Measurements from ENCODE around the gene FAM181B.

Gene FAM181B, protein sequence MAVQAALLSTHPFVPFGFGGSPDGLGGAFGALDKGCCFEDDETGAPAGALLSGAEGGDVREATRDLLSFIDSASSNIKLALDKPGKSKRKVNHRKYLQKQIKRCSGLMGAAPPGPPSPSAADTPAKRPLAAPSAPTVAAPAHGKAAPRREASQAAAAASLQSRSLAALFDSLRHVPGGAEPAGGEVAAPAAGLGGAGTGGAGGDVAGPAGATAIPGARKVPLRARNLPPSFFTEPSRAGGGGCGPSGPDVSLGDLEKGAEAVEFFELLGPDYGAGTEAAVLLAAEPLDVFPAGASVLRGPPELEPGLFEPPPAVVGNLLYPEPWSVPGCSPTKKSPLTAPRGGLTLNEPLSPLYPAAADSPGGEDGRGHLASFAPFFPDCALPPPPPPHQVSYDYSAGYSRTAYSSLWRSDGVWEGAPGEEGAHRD

DNA sequence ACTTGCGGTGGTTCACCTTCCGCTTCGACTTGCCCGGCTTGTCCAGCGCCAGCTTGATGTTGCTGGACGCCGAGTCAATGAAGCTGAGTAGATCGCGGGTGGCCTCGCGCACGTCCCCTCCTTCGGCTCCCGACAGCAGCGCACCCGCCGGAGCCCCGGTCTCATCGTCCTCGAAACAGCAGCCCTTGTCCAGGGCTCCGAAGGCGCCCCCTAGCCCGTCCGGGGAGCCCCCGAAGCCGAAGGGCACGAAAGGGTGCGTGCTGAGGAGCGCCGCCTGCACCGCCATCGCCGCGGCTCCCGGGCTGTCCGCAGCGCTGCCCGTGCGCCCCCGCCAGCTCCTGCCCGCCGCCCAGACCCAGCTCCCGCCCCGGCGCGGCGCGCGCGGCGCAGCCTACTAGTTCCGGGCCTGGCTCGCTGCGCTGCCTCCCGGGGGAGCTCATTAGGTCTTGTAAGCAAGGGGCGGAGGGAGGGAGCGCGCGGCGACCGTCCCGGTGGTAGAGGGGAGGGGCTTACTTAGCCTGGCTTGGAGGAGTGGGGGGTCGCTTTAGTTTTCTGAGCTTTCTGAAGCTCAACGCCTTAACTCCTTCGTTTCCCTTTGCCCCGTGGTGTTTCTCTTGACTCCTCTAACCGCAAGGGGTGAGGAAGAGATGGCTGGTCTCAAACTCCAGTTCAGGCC is at the start of gene FAM181B:
FAM181B (minus strand) TSS at position 421 of the 676 bp plus-strand sequence; CDS start at position 286, 135 bp downstream.
- DNase-seq (ENCODE audit: low read depth, low spot score): no peak

DNA sequence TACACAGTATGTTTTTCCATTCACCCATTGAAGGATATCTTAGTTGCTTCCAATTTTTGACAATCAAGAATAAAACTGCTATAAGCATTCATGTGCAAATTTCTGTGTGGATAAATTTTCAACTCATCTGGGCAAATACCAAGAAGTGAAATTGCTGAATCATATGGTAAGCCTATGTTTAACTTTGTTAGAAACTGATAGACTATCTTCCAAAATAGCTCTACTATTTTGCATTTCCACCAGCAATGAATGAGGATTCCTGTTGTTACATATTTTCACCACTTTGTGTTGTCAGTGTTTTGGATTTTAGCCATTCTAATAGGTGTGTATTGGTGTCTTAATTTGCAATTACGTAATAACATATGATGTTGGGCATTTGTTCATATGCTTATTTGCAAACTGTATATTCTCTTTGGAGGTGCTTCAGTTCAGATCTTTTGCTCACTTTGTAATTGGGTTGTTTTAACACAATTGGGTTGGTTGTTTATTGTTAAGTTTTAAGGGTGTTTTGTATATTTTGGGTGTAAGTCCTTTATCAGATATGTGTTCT is 49.2 kb upstream of the FAM181B start:
- DNase-seq (ENCODE audit: low read depth, low spot score): no peak

DNA sequence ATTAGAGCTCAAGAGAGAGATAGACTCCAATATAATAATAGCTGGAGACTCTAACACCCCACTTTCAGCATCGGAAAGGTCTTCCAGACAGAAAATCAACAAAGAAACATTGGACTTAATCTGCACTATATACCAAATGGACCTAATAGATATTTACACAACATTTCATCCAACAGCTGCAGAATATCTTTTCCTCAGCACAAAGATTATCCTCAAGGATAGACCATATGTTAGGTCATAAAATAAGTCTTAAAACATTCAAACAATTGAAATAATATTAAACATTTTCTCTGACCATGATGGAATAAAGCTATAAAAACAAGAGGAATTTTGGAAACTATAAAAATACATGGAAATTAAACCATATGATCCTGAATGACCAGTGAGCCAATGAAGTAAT is 45.1 kb upstream of the FAM181B start:
- no peak for DNase-seq (ENCODE audit: low read depth, low spot score)

DNA sequence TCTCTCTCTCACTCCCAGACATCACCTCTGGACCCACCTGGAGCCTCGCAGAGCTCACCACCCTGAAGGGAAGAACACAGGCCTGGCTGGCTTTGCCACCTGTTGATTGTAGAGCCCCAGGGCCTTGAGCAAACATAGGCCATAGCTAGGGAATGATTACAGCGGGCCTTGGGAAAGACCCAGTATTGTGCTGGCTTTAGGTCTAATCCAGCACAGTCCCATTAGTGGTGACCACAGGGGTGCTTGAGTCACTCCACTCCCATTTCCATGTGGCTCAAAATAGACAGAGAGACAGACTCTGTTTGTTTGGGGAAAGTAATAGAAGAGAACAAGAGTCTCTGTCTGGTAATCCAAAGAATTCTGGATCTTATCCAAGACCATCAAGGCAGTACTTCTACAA is 42.7 kb upstream of the FAM181B start:
- no peak for DNase-seq (ENCODE audit: low read depth, low spot score)

DNA sequence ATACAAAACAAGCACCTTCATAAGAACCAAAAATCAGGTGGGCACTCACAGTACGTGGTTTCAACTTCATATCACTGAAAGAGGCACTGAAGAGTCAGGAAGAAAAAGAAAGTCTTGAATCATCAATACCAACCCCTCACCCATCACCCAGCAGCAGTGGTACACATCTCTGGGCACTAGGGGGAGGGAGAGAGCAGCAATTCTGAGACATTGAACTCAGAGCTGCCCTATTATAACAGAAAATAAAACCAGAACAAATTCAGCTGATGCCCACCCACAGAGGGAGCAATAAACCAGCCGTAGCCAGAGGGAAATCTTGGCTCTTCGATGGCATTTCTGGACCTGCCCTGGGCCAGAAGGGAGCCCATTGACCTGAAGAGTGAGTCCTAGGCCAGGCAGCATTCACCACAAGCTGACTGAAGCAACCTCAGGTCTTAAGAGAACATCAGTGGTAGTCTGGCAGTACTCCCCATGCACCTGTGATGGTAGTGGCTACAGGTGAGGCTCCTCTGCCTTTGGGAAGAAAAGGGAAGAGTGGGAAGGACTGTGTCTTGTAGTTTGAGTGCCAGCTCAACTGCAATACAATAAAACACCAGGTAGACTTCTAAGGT is 42.2 kb upstream of the FAM181B start:
- DNase-seq (ENCODE audit: low read depth, low spot score): no peak

DNA sequence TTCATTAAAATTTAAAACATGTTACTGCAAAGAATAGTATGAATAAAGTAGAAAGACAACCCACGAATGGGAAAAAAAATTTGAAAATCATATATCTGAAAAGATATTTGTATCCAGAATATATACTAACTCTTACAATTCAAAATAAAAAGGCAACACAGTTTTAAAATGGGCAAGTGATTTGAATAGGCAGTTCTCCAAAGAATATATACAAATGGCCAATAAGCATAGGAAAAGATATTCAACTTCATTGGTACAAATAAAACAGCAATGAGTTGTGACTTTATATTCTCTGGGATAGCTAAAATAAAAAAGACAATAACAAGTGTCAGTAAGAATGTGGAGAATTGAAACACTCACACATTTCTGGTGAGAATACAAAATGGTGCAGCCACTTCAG is 41.6 kb upstream of the FAM181B start:
- DNase-seq (ENCODE audit: low read depth, low spot score): no peak

DNA sequence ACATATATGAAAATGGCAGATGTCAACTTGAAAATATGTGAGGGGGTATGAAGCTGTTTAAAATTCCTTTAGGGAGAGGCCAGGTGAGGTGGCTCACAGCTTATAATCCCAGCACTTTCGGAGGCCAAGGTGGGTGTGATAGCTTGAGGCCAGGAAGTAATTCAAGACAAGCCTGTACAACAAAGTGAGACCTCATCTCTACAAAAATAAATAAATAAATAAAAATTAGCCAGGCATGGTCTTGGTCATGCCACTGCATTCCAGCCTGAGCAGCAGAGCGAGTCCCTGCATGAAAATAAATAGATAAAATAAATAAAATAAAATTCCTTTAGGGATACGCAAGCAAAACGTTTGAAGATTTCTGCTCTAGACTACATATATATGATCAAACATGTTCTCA is 38.1 kb upstream of the FAM181B start:
- DNase-seq (ENCODE audit: low read depth, low spot score): no peak

DNA sequence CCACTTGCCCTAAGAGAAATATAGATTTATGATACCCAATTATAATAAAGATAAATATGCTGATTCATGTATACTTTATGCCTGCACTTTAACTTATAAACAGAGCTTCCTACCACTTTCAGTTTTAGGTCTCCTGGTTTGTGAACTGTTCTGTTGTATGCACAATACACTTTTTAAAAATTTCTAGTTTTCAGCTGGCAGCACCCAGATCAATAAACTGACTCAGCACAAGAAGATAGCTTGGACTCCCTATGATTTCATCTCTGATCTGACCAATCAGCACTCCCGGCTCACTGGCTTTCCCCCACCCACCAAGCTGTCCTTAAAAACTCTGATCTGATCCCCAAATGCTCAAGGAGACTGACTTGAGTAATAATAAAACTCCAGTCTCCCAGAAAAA is 33.5 kb upstream of the FAM181B start:
- DNase-seq (ENCODE audit: low read depth, low spot score): no peak

DNA sequence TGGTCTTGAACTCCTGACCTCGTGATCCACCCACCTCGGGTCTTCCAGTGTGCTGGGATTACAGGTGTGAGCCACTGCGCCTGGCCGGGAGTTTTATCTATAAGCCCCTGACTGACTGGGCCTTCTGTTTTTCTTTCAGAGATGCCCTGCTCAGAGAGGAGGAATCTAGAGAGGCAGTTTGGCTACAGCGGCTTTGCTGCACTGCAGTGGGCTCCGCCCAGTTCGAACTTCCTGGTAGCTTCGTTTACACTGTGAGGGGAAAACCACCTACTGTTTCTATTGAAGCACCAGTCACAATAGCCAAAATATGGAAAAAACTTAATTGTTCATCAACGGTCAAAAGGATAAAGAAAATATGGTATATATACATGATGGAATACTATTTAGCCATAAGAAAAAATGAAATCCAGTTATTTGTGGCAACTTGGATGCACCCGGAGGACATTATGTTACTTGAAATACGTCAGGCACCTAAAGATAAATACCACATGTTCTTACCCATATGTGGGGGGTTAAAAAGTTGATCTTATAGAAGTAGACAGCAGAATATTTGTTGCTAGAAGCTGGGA is 31.9 kb upstream of the FAM181B start:
- no peak for DNase-seq (ENCODE audit: low read depth, low spot score)

DNA sequence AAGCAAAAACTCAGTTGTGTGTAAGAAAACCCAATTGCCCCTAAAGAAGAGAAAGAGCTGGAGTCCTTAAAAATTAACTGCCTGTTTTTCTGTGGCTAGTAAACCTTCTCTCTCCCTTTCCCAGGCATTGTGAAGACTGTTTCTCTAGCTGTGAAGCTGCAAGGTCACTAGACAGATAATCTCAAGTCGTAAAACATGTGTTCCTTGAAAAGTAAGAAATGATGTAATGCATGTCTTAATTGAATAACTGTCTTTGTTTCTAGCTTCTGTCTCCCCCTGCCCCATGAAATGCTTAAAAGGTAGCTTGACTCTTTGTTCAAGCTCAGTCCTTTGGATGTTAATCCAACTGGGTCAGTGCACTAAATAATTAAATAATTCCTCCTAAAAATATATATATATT is 29.5 kb upstream of the FAM181B start:
- DNase-seq (ENCODE audit: low read depth, low spot score): no peak

DNA sequence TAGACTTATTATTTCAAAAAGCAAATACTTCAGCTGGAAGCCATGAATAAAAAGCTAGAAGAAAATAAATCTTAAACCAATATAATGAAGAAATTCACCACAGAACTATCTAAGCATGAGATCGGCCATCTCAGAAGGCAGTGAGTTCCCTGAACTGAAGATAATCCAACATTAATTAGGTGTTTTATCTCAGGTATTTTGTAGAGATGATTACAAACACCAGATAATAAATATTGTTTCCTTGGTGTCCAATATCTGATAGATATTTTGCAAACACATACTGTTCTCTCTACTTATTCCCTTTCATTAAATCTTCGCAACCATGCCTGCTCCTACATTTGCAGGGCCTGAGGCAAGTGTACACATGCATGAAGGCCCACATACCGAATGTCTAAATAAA is 26.0 kb upstream of the FAM181B start:
- no peak for DNase-seq (ENCODE audit: low read depth, low spot score)

DNA sequence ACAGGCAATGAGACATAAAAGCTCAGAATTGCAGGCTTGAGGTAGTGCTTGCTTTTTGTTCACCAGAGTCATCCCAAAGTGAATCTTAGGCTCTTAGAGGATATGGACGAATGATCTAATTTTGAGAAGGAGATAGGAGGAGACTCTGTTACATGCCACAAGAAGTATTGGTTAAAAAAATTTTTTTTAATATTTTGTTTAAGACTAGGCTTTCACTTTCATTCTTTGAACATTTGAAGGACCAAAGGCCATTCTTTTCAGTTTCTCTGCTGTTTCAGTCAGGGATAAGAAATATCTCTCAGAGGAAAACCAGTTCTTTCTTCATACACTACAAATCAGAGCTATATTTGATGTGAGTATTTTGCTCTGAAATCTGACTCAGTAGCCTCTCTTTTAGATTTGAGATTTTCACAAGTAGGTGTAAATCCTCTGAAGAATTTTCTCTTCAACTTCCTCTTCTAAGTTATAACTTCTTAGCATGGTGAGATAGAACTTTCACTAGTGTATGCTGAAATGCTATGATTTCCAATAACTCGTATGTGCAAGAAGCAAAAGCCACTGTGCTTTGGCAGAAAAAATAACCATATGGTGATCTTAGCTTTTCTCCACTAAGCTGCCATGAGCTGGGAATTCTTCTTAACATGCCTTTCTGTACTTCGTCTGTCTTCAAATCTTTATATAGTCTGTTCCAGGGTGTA is 24.1 kb upstream of the FAM181B start:
- no peak for DNase-seq (ENCODE audit: low read depth, low spot score)

DNA sequence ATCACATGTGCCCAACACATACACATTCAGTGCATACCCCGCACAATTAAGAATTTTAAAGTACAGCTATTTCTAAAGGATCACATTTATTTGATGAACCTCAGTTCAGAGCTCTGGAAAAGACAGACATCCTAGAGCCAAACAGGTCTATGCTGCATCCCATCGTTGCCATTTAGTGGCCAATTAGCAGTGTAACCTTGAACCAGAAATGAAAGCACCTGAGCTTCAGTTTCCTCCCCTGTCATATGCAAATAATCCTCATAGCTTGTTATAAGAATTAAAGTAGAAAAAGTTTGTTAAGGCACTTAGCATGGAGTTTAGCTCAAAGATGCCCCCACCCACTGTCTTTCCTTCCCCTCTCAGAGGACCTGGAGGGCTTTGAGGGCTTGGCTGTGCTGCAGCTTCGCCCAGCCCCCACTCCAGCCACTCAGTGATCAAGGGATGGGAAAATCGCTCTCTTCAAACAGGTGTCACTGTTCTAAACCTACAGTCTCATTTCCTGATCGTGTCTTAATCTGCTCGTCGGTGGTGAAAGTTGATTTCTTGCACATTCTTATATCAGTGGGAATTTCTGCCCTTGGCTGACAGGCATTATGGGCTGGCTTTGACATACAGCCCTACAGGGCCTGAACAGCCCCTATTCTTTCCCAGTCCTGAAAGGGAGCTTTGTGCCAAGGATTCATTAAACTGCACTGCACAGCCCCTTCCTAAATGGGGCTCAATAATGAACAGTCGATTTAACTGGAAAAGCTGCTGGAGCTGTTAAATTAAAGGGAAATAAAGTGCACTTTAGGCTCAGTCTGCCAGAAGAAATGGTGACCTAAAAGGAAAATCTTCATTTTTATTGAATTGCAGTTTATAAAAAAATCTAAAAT is 23.3 kb upstream of the FAM181B start:
- DNase-seq (ENCODE audit: low read depth, low spot score): no peak

DNA sequence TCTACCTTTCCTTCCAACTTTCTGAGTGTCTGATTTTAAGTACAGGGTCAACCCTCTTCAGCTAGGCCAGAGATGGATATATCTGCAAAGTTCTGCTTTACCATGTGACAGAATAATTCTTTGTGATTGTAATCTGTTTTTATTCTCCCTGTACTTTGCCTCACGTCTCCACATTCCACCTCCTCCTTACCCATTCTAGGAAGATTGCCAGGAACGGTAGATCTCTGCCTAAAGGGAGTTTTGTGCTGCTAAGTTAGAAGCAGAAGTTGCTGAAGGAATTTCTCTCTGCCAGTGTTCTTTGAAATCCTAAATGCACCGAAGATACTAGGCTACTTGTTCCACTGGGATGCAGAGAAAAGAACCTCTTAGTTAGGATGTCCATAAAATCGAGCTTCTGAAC is 20.7 kb upstream of the FAM181B start:
- DNase-seq (ENCODE audit: low read depth, low spot score): no peak

DNA sequence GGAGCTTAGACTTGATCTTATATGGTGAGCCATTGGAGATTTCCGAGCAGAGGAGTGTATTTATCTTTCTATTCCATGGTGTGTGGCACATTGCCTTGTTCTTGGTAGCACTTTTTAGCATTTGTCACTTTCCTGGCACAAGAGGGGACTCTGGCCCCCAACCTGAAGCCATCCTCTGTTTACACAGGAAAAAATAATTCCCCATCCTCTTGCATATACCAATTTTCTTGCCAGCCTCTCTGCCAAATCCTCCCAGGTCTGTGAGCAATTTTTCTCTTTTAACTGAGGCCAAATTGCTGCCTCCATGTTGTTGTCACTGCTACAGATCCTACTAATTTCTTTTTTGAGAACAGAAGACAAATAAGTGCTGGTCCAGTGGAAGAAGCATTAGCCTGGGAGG is 20.3 kb upstream of the FAM181B start:
- no peak for DNase-seq (ENCODE audit: low read depth, low spot score)

DNA sequence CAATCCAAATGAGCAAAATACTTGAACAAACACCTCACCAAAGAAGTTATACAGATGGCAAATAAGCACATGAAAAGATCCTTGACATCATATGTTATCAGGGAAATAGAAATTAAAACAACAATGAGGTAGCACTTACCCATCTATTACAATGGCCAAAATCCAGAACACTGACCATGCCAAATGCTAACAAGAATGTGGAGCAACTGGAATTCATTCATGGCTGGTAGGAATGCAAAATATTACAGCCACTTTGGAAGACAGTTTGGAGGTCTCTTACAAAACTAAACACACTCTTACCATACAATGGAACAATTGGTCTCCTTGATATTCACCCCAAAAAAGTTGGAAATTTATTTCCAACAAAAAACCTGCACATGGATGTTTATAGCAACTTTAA is 19.1 kb upstream of the FAM181B start:
- no peak for DNase-seq (ENCODE audit: low read depth, low spot score)

DNA sequence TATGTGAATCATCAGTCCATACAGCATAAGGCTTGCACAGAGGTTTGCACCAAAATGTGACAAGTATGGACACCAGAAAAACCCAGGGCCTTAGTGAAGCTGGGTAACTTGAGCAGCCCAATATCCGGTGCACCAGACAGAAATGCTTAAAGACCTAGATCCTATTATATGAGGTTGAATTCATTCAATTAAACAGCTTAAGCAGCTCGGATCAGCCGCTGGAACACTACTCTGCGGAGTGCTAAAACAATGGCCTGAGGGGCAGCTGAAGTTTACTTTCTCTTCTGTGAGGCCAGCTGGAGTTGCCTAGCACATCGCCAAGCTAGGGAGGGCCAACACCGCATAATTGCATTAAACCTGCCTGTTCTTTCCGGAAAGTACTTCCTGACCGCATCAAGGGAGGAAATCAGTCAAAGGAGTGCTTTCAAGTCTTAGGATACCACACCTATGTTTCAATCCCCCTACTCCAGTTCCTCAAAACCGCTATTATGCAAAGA is 17.0 kb upstream of the FAM181B start:
- no peak for DNase-seq (ENCODE audit: low read depth, low spot score)

DNA sequence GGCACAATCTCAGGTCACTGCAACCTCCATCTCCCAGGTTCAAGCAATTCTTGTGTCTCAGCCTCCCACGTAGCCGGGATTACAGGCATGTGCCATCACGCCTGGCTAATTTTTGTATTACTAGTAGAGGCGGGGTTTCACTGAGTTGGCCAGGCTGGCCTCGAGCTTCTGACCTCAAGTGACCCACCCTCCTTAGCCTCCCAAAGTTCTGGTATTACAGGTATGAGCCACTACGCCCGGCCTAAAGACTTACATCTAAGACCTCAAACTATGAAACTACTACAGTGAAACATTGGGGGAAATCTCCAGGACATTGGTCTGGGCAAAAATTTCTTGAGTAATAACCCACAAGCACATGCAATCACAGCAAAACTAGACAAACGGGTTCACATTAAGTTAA is 13.8 kb upstream of the FAM181B start:
- no peak for DNase-seq (ENCODE audit: low read depth, low spot score)

DNA sequence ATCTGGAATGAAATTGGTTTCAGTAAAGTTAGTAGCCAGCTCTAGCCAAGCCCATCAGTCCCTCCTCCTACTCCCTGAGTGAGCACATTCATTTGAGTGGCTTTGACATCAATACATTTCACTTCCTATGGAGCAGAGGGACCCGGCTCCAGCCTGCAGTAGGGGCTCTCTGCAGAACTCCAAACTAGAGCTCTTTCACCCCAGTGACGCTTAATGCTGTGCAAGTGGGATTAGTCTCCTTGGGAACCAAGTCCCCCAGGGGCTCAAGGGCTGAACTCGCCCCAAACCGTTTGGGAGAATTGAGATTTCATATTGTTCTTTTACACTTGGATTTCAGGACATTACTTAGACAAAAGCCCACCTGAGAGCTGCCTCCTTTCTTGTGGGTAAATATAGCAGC is 4.4 kb upstream of the FAM181B start:
- DNase-seq (ENCODE audit: low read depth, low spot score): no peak

DNA sequence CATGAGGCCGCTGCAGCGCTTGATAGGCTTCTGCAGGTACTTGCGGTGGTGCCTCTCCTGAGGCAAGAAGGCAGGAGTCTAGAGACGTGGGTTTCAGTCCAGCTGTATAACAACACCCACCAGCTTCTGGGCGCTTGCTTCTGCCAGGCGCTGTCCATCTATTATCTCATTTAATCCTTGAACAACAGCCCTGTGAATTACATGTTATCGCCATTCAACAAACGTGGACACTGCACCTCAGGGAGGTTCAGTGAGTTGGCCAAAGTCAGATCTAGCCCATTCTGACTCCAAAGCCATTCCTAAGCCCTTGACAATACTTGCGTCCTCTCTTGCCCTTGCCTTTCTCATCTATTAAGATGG is 436 bp upstream of the FAM181B start:
- no peak for DNase-seq (ENCODE audit: low read depth, low spot score)
